Aorta (tissue), 5 donors: ENCODE measurements around the gene HNRNPAB. TPM values are rescaled to one million over a fixed set of nuclear protein-coding genes. Genes with fewer than 3 reads are reported as not detected.

Source experiments
- ATAC-seq: fragments of 200-7000 bp; cut with Tn5 transposase; one replicate; pipeline ENCODE4 v1.9.1; 2022; ENCODE audit warnings: moderate library complexity; ENCODE audit not compliant: low FRiP score
- DNase-seq, 2 donors: peaks; one replicate each; pipeline ENCODE4 v3.0.0-alpha.2; 2020
- H3K27ac ChIP-seq, 2 donors: one replicate each; pipeline ENCODE4 v1.5.1; 2013; ENCODE audit warnings: low read length in 2 of 2, mild to moderate bottlenecking in 2 of 2, moderate library complexity in 2 of 2, control low read depth in 1 of 2, inconsistent platforms in 1 of 2, low read depth in 1 of 2
- H3K27me3 ChIP-seq, 2 donors: one replicate each; pipeline ENCODE4 v1.6.1; 2013; ENCODE audit warnings: control low read depth in 1 of 2, low read length in 1 of 2, mild to moderate bottlenecking in 1 of 2, moderate library complexity in 1 of 2; ENCODE audit not compliant: insufficient read depth in 2 of 2, control insufficient read depth in 1 of 2
- H3K36me3 ChIP-seq, 2 donors: one replicate each; pipeline ENCODE4 v1.6.1; 2013; ENCODE audit warnings: control low read depth in 1 of 2, low read length in 1 of 2, mild to moderate bottlenecking in 1 of 2; ENCODE audit not compliant: insufficient read depth in 2 of 2, control insufficient read depth in 1 of 2
- H3K4me1 ChIP-seq, 2 donors: one replicate each; pipeline ENCODE4 v1.6.1; 2013; ENCODE audit warnings: low read length in 2 of 2, control low read depth in 1 of 2, mild to moderate bottlenecking in 1 of 2, moderate library complexity in 1 of 2; ENCODE audit not compliant: insufficient read depth in 2 of 2, control insufficient read depth in 1 of 2
- H3K4me3 ChIP-seq, 2 donors: one replicate each; pipeline ENCODE4 v1.5.1; 2013; ENCODE audit warnings: low read length in 2 of 2, control low read depth in 1 of 2, mild to moderate bottlenecking in 1 of 2
- H3K9me3 ChIP-seq: one replicate; pipeline ENCODE4 v1.6.1; 2013; ENCODE audit warnings: mild to moderate bottlenecking, low read length; ENCODE audit not compliant: control insufficient read depth
- WGBS, 2 donors: extraction: QIAGEN DNeasy Blood & Tissue Kit; methylation state at CpG; one replicate each; pipeline ENCODE4 v1.1.7; 2013; 5-methylcytosine and 5-hydroxymethylcytosine counted together
- intact Hi-C, 2 donors: fragments of 100-400 bp; cut with DNase I; formaldehyde crosslinking; loops; one replicate each; pipeline versions ENCODE4 v1.14.2 to v1.15.0; 2022
- polyA plus RNA-seq, 2 donors: library from polyadenylated mRNA; stranded (reverse); fragments of 200-250 nt; gene quantifications; one replicate each; pipeline ENCODE4 v1.2.3, GENCODE V29; 2013
- total RNA-seq, 2 donors: library from RNA; stranded (reverse); fragmentation: NEBNext Ultra II Directional; extraction: Animal tissue kit (Norgen Biotek cat#: 25700); gene quantifications; one replicate each; pipeline ENCODE4 v1.2.1, GENCODE V29; 2021
- donor health status: healthy with polysubstance abuse.
- donor health status: Bipolar disorder and iron deficiency.
- donor health status: DM: no; HTN: no; CAD: no.
- donor health status: DM: no; HTN: no; CAD: no.
- donor health status: DM: yes; HTN: yes; CAD: no.

Gene HNRNPAB
- total and polyA plus RNA-seq, 4 donors = 62.5 to 112 (median 82.7) TPM

DNA sequence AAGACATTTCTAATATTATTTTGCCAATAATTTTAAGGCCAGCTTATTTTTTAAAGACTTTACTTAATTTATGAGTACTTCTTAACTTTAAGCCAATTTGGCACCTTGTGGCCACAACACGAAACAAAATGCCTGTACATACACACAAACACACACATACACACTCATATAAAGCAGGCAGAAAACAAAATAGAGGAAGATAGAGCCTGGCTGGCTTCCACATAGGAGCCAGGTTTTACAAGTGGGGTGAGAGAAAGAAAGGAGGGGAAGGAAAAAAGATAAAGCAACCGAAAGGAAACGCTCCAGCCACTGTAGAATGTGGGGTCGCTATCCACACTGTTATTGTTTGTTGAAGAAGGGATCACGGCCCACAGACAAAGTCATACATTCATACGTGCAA, 27.5 kb upstream of the HNRNPAB start:
- 62 to 76% methylated on average over 6 of the region's 6 CpGs for WGBS, 2 donors
- Histone ChIP-seq H3K4me3 (no peak overlapping the region), H3K27me3 (no peaks in the 10 kb centered on the region), H3K4me1 (no peaks in the 10 kb centered on the region), H3K9me3 (peaks cover 2% of the 10 kb centered on the region), H3K27ac (no peak overlapping the region), H3K36me3 (no peaks in the 10 kb centered on the region)
- no peak for DNase-seq
- intact Hi-C loops = no loop called here
- no peak for ATAC-seq

DNA sequence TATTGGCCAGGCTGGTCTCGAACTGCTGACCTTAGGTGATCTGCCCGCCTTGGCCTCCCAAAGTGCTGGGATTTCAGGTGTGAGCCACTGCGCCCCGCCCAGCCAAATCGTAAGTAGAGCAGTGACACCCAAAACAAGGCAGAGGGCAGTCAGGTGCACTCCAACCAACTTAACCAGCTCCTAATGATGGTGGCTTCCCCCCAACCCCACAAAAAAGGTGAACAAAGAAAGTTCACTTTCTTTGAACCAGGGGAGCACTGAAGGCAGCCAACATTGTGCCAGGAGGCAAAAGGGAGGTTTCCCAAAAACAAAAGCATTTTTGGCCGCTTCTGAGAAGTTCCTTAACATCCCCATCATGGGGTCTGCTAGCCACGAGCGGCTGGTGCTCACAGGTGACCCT, 26.8 kb upstream of the HNRNPAB start:
- intact Hi-C loops = no loop called here
- 77 to 85% methylated on average over 8 of the region's 8 CpGs for WGBS, 2 donors
- Histone ChIP-seq H3K9me3 (peaks cover 2% of the 10 kb centered on the region), H3K4me1 (no peaks in the 10 kb centered on the region), H3K36me3 (no peaks in the 10 kb centered on the region), H3K4me3 (no peak overlapping the region), H3K27ac (no peak overlapping the region), H3K27me3 (no peaks in the 10 kb centered on the region)
- ATAC-seq (no peak), DNase-seq (no peak)

DNA sequence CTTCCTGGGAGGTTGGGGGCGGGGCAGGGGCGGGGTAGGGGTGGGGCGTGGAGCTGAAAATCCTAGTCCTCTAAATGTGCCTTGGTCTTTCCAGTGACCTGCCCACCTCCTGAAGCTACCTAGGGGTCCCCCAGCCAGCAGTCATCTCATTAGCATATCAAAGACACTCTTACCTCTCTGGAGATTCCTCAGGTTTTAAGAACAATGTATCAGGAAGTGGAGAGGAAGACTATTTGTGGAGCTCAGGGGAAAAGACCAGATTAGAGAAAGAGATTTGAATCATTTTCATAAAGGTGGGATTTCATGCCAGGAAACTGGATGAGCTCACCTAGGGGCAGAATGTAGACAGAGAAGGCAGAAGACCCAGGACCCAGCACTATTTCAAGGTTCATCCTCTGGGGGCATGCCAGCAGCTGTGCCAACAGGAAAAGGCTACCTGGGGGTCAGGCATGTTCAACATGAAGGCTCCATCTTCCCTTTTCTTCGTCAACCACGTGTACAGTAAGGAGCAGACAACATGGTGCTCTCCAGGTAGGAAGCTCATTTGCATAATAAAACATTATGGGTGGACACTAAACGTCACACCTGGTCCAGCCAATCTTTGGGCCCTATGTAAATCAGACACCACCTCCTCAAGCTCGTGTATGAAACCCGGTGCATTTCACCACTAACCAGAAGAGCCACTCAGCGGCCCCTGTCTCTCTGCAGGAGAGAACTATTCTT, 24.0 kb upstream of the HNRNPAB start:
- H3K4me1 ChIP-seq = no peaks in the 10 kb centered on the region
- no peak overlapping the region for H3K4me3 ChIP-seq
- H3K36me3 ChIP-seq = no peaks in the 10 kb centered on the region
- WGBS, 2 donors = 15 to 18% methylated on average over 9 of the region's 9 CpGs
- DNase-seq (no peak), ATAC-seq (no peak)
- peaks cover 2% of the 10 kb centered on the region for H3K9me3 ChIP-seq
- no peaks in the 10 kb centered on the region for H3K27me3 ChIP-seq
- intact Hi-C loops = no loop called here
- no peak overlapping the region for H3K27ac ChIP-seq

DNA sequence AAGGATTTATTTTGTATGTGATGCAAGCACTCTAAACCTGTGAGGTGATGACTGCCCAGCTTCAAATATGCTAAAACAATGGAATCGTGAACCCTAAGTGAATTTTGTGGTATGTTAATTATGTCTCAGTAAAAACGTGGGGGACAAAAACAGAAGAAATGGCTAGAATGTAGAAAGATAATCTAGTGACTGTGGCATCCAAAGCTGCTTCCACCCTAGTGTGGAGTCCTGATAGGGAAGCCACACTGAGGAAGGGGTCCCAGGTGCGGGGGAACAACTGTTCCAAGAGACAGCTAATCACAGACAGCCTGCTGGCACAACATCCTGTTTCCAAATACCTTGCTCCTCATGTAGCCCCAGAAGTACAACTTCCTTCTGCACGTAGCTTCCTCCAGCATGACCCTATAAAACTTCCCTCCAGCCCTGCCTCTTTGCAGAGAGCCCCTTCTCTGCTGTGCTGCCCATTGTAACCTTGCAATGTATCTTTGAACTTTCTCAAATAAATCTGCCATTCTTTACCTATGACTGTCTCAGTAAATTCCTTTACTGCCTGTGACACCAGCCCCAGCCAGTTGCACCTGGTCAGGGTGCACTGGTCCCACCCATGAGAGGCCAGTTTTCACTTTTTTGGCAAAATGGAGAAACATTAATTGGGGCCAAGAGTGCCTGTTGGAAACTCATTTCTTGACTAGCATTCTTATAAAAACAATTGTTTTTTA, 22.0 kb upstream of the HNRNPAB start:
- DNase-seq (no peak), ATAC-seq (no peak)
- 45 to 47% methylated on average over 4 of the region's 4 CpGs for WGBS, 2 donors
- no peaks in the 10 kb centered on the region for H3K36me3 ChIP-seq
- peaks cover 2% of the 10 kb centered on the region for H3K9me3 ChIP-seq
- no peaks in the 10 kb centered on the region for H3K27me3 ChIP-seq
- intact Hi-C loops = no loop called here
- H3K27ac ChIP-seq = no peak overlapping the region
- no peaks in the 10 kb centered on the region for H3K4me1 ChIP-seq
- no peak overlapping the region for H3K4me3 ChIP-seq

DNA sequence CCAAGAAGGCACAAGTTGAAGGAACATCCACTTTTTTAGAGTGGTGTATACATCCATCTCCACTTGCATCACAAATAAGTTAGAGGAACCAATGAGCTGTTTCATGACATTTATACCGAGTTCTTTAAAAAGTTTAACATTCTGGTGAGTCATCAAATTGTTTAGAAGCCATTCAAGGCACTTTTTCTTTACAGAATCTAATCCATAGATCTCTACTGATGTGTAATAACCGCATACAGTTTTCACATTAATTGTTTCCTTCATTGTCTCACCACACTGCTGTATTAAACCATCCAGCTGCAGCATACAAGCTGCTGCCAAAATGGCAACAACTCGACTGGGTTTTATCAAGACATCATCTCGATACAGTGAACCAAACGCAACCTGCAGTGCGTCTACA, 17.9 kb upstream of the HNRNPAB start:
- Histone ChIP-seq H3K27me3 (no peaks in the 10 kb centered on the region), H3K36me3 (no peaks in the 10 kb centered on the region), H3K4me3 (no peak overlapping the region), H3K4me1 (no peaks in the 10 kb centered on the region), H3K9me3 (no peaks in the 10 kb centered on the region), H3K27ac (no peak overlapping the region)
- intact Hi-C loops = no loop called here
- WGBS, 2 donors = 60% methylated on average over 6 of the region's 6 CpGs
- DNase-seq (no peak), ATAC-seq (no peak)

DNA sequence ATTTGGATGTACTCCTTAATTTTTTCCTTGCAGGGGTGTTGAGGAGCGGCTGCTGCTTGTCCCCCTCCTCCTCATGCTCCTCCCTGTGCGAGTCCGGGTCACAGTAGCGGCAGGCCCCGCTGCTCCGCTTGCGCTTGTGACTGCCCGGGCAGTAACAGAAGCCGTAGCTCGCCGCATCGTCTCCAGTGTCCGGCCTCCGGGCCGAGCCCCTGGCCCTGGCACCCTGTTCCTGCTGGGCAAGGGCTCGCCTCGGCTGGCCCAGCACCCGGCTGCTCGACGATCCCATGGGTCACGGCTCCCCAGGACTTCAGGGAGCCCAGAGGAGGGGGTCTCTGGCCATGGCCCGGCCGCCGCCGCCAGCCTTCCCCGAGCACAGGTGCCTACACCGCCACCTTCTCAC, 17.3 kb upstream of the HNRNPAB start, which contains the start of gene GMCL2:
Gene GMCL2 (minus strand): TSS at position 358 of the 400 bp plus-strand sequence. CDS start 72 bp downstream, at position 286.
- Histone ChIP-seq H3K27ac (no peak within 1 kb of the TSS), H3K9me3 (no peaks in the 10 kb centered on the region), H3K27me3 (no peaks in the 10 kb centered on the region), H3K36me3 (no peaks in the 10 kb centered on the region), H3K4me3 (no peak within 1 kb of the TSS), H3K4me1 (no peaks in the 10 kb centered on the region)
- intact Hi-C loops = no loop called here
- peak in 1 of 2 donors; percentile 73 for DNase-seq
- no peak for ATAC-seq
- WGBS, 2 donors = 67 to 72% methylated on average over 27 of the region's 27 CpGs

DNA sequence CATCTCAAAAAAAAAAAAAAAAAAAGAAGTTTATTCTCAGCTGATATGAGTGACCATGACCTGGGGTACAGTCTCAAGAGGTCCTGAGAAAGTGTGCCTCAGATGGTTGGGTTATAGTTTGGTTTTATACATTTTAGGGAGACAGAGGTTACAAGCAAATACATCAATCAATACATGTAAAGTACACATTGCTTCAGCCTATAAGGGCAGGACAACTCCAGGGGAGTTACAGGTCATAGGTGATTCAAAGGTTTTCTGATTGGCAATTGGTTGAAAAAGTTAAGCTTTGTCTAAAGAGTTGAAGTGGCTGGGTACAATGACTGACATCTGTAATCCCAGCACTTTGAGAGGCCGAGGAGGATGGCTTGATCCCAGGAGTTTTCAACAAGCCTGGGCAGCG, 14.9 kb upstream of the HNRNPAB start:
- 45 to 46% methylated on average over 2 of the region's 2 CpGs for WGBS, 2 donors
- ATAC-seq = no peak
- H3K9me3 ChIP-seq = no peaks in the 10 kb centered on the region
- no peak overlapping the region for H3K4me3 ChIP-seq
- H3K4me1 ChIP-seq = no peaks in the 10 kb centered on the region
- H3K27ac ChIP-seq = no peak overlapping the region
- no peaks in the 10 kb centered on the region for H3K36me3 ChIP-seq
- no peak for DNase-seq
- intact Hi-C loops = no loop called here
- no peaks in the 10 kb centered on the region for H3K27me3 ChIP-seq

DNA sequence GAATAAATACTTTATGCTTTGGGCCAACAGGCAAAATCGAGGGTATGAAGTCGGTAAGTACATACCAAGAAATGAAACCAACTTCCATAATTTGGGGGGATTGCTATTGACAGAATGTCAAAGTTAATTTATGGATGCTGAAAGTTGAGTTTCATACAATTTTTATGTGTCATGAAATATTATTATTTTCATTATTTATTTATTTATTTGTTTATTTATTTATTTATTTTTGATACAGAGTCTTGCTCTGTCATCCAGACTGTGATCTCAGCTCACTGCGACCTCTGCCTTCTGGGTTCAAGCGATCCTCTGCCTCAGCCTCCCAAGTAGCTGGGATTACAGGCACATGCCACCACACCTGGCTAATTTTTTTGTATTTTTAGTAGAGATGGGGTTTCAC, 12.7 kb upstream of the HNRNPAB start:
- no peaks in the 10 kb centered on the region for H3K9me3 ChIP-seq

DNA sequence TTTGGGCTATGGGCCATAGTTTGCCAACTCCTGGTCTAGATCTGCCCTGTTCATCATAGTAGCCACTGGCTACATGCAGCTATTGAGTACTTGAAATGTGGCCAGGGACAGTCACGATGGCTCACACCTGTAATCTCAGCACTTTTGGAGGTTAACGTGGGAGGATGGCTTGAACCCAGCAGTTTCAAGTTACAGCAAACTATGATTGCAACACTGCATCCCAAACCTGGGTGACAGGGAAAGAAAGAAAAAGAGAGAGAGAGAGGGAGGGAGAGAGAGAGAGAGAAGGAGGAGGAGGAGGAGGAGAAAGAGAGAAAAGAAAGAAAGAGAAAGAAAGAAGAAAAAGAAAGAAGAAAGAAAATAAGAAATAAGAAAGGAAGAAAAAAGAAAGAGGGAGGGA, 12.1 kb upstream of the HNRNPAB start:
- Histone ChIP-seq H3K4me3 (no peak overlapping the region), H3K36me3 (no peaks in the 10 kb centered on the region), H3K9me3 (no peaks in the 10 kb centered on the region), H3K27ac (no peak overlapping the region), H3K27me3 (no peaks in the 10 kb centered on the region), H3K4me1 (no peaks in the 10 kb centered on the region)
- WGBS, 2 donors = 78 to 84% methylated on average over 2 of the region's 2 CpGs
- intact Hi-C loops = no loop called here
- no peak for ATAC-seq
- no peak for DNase-seq

More for the DNA sequence above, 12.7 kb upstream of the HNRNPAB start:
- WGBS, 2 donors = 72 to 83% methylated on average over 4 of the region's 4 CpGs
- DNase-seq (no peak), ATAC-seq (no peak)
- H3K27me3 ChIP-seq = no peaks in the 10 kb centered on the region
- no peaks in the 10 kb centered on the region for H3K4me1 ChIP-seq
- no peak overlapping the region for H3K4me3 ChIP-seq
- intact Hi-C loops = no loop called here
- H3K27ac ChIP-seq = no peak overlapping the region
- no peaks in the 10 kb centered on the region for H3K36me3 ChIP-seq
